HCT116 (cell line): ENCODE data around the gene ADAMTS19. TPM values are rescaled to one million over a fixed set of nuclear protein-coding genes. Genes with fewer than 3 reads are reported as not detected.

Experiments
- ATAC-seq: fragments of 200-7000 bp; cut with Tn5 transposase; 2 replicates; pipeline ENCODE4 v1.9.1; 2020; ENCODE audit warnings: mild to moderate bottlenecking, moderate library complexity
- BruUV-seq: library from RNA; stranded (reverse); fragments of 400-500 nt; replicated peaks from 2 replicates; lab custom pipeline; 2021; lab: Mats Ljungman, UMichigan
- CTCF ChIA-PET: fragments of 300-600 bp; sonication (Branson Sonifier 250); formaldehyde crosslinking; loops from one replicate; lab custom pipeline; 2021; ENCODE audit warnings: antibody characterized with exemption; lab: Charles Lee
- POLR2A ChIA-PET: fragments of 300-600, 350-600 bp; sonication (Branson Sonifier 250); formaldehyde crosslinking; loops from one replicate; lab custom pipeline; 2021; ENCODE audit warnings: antibody characterized with exemption; lab: Charles Lee
- RAD21 ChIA-PET, 2 experiments: fragments of 300-600 bp; sonication (Branson Sonifier 250); formaldehyde crosslinking; loops; one replicate each; lab custom pipeline; 2023; ENCODE audit warnings: low total read pairs in 2 of 2; ENCODE audit not compliant: uncharacterized antibody in 2 of 2, unreplicated experiment in 2 of 2, low non-redundant PET in 1 of 2; lab: Charles Lee
- DNase-seq: peaks from one replicate; pipeline ENCODE4 v3.0.0-alpha.2; 2010; ENCODE audit warnings: low read depth, low spot score
- H2AFZ ChIP-seq: fragments of 200-600 bp; shearing (Covaris generic), sonication (generic); 2 replicates; pipeline ENCODE4 v1.6.1; 2017; ENCODE audit warnings: low read depth, mixed run types, mixed read lengths, antibody characterized with exemption, low read length; ENCODE audit not compliant: poor library complexity, severe bottlenecking
- H3K27ac ChIP-seq: 2 replicates; pipeline ENCODE4 v1.5.1; 2012; ENCODE audit warnings: low read depth, low read length
- H3K27me3 ChIP-seq: fragments of 200-600 bp; sonication (generic); 2 replicates; pipeline ENCODE4 v1.6.1; 2016; ENCODE audit warnings: mixed run types, low read length, mixed read lengths; ENCODE audit not compliant: insufficient read depth
- H3K36me3 ChIP-seq, 2 experiments: fragments of 200-500 bp in 1 of 2; fragments of 200-600 bp in 1 of 2; sonication (Bioruptor generic) in 1 of 2; sonication (generic) in 1 of 2; 2 replicates each; pipeline versions ENCODE4 v1.5.1 to v1.6.1; 2014 to 2016; ENCODE audit warnings: low read length in 2 of 2, inconsistent platforms in 1 of 2, mixed read lengths in 1 of 2, mixed run types in 1 of 2; ENCODE audit not compliant: insufficient read depth in 2 of 2, control insufficient read depth in 1 of 2
- H3K4me1 ChIP-seq, 2 experiments: fragments of 200-600 bp in 1 of 2; sonication (generic) in 1 of 2; 2 replicates each; pipeline versions ENCODE4 v1.5.1 to v1.6.1; 2012 to 2017; ENCODE audit warnings: low read length in 2 of 2, inconsistent platforms in 1 of 2, mild to moderate bottlenecking in 1 of 2, mixed read lengths in 1 of 2, mixed run types in 1 of 2, moderate library complexity in 1 of 2; ENCODE audit not compliant: insufficient read depth in 2 of 2, control insufficient read depth in 1 of 2
- H3K4me2 ChIP-seq: fragments of 200-600 bp; sonication (generic); 2 replicates; pipeline ENCODE4 v1.6.1; 2017; ENCODE audit warnings: mixed run types, low read length, mixed read lengths
- H3K4me3 ChIP-seq, 2 experiments: fragments of 200-600 bp in 1 of 2; sonication (generic) in 1 of 2; replicated peaks in 1 of 2; 2 replicates each; pipeline ENCODE4 v1.5.1; 2011 to 2016; ENCODE audit warnings: low read length in 2 of 2, control low read depth in 1 of 2, low read depth in 1 of 2, mild to moderate bottlenecking in 1 of 2, mixed read lengths in 1 of 2, mixed run types in 1 of 2
- H3K79me2 ChIP-seq: fragments of 200-600 bp; sonication (generic); 2 replicates; pipeline ENCODE4 v1.6.1; 2017; ENCODE audit warnings: mild to moderate bottlenecking, mixed run types, low read length, moderate library complexity, mixed read lengths; ENCODE audit not compliant: insufficient read depth
- H3K9ac ChIP-seq: fragments of 200-600 bp; sonication (generic); 2 replicates; pipeline ENCODE4 v1.6.1; 2016; ENCODE audit warnings: low read length, mixed read lengths
- H3K9me2 ChIP-seq: fragments of 200-600 bp; sonication (generic), shearing (Covaris generic); 2 replicates; pipeline ENCODE4 v1.6.1; 2017; ENCODE audit warnings: mixed run types, mild to moderate bottlenecking, moderate library complexity; ENCODE audit not compliant: insufficient read depth
- H3K9me3 ChIP-seq, 2 experiments: fragments of 200-500 bp in 1 of 2; fragments of 200-600 bp in 1 of 2; sonication (Bioruptor generic) in 1 of 2; sonication (generic) in 1 of 2; 2 replicates each; pipeline ENCODE4 v1.6.1; 2014 to 2017; ENCODE audit warnings: low read length in 2 of 2, mixed read lengths in 2 of 2, inconsistent platforms in 1 of 2, low read depth in 1 of 2, mild to moderate bottlenecking in 1 of 2, mixed run types in 1 of 2, moderate library complexity in 1 of 2; ENCODE audit not compliant: control insufficient read depth in 1 of 2, insufficient read depth in 1 of 2
- H4K20me1 ChIP-seq: fragments of 200-600 bp; sonication (generic), shearing (Covaris generic); 2 replicates; pipeline ENCODE4 v1.6.1; 2017; ENCODE audit warnings: mixed run types, mild to moderate bottlenecking, moderate library complexity; ENCODE audit not compliant: insufficient read depth
- CBX3 ChIP-seq: IDR thresholded peaks from 2 replicates; pipeline ENCODE4 v1.6.1; 2012; ENCODE audit warnings: low read depth
- CEBPB ChIP-seq: IDR thresholded peaks from 2 replicates; pipeline ENCODE4 v1.6.1; 2012; ENCODE audit warnings: low read depth
- EGR1 ChIP-seq: IDR thresholded peaks from 2 replicates; pipeline ENCODE4 v1.6.1; 2012; ENCODE audit warnings: low read depth
- ELF1 ChIP-seq: IDR thresholded peaks from 2 replicates; pipeline ENCODE4 v1.6.1; 2012; ENCODE audit warnings: low read depth, borderline replicate concordance
- EZH2 ChIP-seq: fragments of 200-600 bp; sonication (generic); IDR thresholded peaks from 2 replicates; pipeline ENCODE4 v1.6.1; 2017; ENCODE audit warnings: antibody characterized with exemption, mixed run types
- FOSL1 ChIP-seq: IDR thresholded peaks from 2 replicates; pipeline ENCODE4 v1.6.1; 2012; ENCODE audit warnings: low read depth
- MAX ChIP-seq: IDR thresholded peaks from 2 replicates; pipeline ENCODE4 v1.6.1; 2012
- POLR2A ChIP-seq: IDR thresholded peaks from 2 replicates; pipeline ENCODE4 v1.7.0; 2011; ENCODE audit warnings: borderline replicate concordance; ENCODE audit not compliant: insufficient read depth, insufficient read length; ENCODE audit errors: extremely low read depth
- SIN3A ChIP-seq: IDR thresholded peaks from 2 replicates; pipeline ENCODE4 v1.6.1; 2012; ENCODE audit warnings: low read depth
- SRF ChIP-seq: IDR thresholded peaks from 2 replicates; pipeline ENCODE4 v1.6.1; 2012; ENCODE audit warnings: low read depth
- TCF7L2 ChIP-seq: IDR thresholded peaks from 2 replicates; pipeline ENCODE4 v1.7.0; 2011; ENCODE audit warnings: borderline replicate concordance, inconsistent platforms; ENCODE audit not compliant: insufficient read depth, insufficient read length; ENCODE audit errors: extremely low read depth
- ZFX ChIP-seq: fragments of 450-650 bp; IDR thresholded peaks from 2 replicates; pipeline ENCODE4 v1.6.1; 2017
- ZNF274 ChIP-seq: fragments of 200-500 bp; sonication (Bioruptor generic); IDR thresholded peaks from 2 replicates; pipeline ENCODE4 v1.6.1; 2014; ENCODE audit warnings: mild to moderate bottlenecking, low read depth, low read length, inconsistent platforms
- intact Hi-C: fragments of 100-400 bp; cut with micrococcal nuclease; formaldehyde crosslinking; loops from 2 replicates; pipeline ENCODE4 v1.10.0; 2022
- total RNA-seq: library from RNA; stranded (reverse); gene quantifications from one replicate; pipeline ENCODE4 v1.2.1, GENCODE V29; 2021; ENCODE audit not compliant: unreplicated experiment
- TF ChIP-seq, protein P1 (sequence below): IDR thresholded peaks from 2 replicates; pipeline ENCODE4 v1.6.1; 2012; ENCODE audit warnings: low read depth

Gene ADAMTS19
- total RNA-seq, 1 experiment from 2014 or later: not detected

GRCh38 chr5:129629575-129629974, 169.5 kb downstream of the ADAMTS19 start:
- H3K4me1 ChIP-seq: no peaks in the 10 kb centered on the region
- no peak for TF ChIP-seq TCF7L2
- TF ChIP-seq SRF: no peak
- TF ChIP-seq EGR1: no peak
- no peak for TF ChIP-seq CEBPB
- no peak for TF ChIP-seq FOSL1
- TF ChIP-seq SIN3A: no peak
- TF ChIP-seq POLR2A: no peak
- no peak for TF ChIP-seq MAX
- no peak for TF ChIP-seq ELF1
- ChIA-PET CTCF (no interaction called here), POLR2A (no interaction called here), RAD21 (no interaction called here)
- H3K27me3 ChIP-seq: no peaks in the 10 kb centered on the region
- no peak for ATAC-seq
- H2AFZ ChIP-seq: no peak overlapping the region
- H3K9me3 ChIP-seq: no peaks in the 10 kb centered on the region
- no TSS peak for BruUV-seq
- H3K36me3 ChIP-seq: no peaks in the 10 kb centered on the region
- H3K79me2 ChIP-seq: no peaks in the 10 kb centered on the region
- H3K9me2 ChIP-seq: no peaks in the 10 kb centered on the region
- no peaks in the 10 kb centered on the region for H4K20me1 ChIP-seq
- H3K4me2 ChIP-seq: no peak overlapping the region
- no peak overlapping the region for H3K27ac ChIP-seq
- intact Hi-C loops: no loop called here
- DNase-seq: no peak
- H3K9ac ChIP-seq: no peak overlapping the region
- H3K4me3 ChIP-seq: no peak overlapping the region

- ChIA-PET CTCF (no interaction called here), POLR2A (no interaction called here), RAD21 (no interaction called here)
- Histone ChIP-seq H3K4me1 (no peaks in the 10 kb centered on the region), H3K27me3 (no peaks in the 10 kb centered on the region), H3K9me2 (no peaks in the 10 kb centered on the region), H3K4me2 (no peak overlapping the region), H3K9ac (no peak overlapping the region), H2AFZ (no peak overlapping the region), H4K20me1 (no peaks in the 10 kb centered on the region), H3K9me3 (no peaks in the 10 kb centered on the region), H3K36me3 (no peaks in the 10 kb centered on the region), H3K27ac (no peak overlapping the region), H3K4me3 (no peak overlapping the region), H3K79me2 (no peaks in the 10 kb centered on the region)
- TF ChIP-seq EZH2 (no peak), ZNF274 (no peak), CBX3 (no peak), ZFX (no peak), POLR2A (no peak), EGR1 (no peak)
- TF ChIP-seq, protein P1, sequence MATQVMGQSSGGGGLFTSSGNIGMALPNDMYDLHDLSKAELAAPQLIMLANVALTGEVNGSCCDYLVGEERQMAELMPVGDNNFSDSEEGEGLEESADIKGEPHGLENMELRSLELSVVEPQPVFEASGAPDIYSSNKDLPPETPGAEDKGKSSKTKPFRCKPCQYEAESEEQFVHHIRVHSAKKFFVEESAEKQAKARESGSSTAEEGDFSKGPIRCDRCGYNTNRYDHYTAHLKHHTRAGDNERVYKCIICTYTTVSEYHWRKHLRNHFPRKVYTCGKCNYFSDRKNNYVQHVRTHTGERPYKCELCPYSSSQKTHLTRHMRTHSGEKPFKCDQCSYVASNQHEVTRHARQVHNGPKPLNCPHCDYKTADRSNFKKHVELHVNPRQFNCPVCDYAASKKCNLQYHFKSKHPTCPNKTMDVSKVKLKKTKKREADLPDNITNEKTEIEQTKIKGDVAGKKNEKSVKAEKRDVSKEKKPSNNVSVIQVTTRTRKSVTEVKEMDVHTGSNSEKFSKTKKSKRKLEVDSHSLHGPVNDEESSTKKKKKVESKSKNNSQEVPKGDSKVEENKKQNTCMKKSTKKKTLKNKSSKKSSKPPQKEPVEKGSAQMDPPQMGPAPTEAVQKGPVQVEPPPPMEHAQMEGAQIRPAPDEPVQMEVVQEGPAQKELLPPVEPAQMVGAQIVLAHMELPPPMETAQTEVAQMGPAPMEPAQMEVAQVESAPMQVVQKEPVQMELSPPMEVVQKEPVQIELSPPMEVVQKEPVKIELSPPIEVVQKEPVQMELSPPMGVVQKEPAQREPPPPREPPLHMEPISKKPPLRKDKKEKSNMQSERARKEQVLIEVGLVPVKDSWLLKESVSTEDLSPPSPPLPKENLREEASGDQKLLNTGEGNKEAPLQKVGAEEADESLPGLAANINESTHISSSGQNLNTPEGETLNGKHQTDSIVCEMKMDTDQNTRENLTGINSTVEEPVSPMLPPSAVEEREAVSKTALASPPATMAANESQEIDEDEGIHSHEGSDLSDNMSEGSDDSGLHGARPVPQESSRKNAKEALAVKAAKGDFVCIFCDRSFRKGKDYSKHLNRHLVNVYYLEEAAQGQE: no peak
- BruUV-seq: no TSS peak
- DNase-seq (no peak), ATAC-seq (no peak)
- intact Hi-C loops: no loop called here
These were observed 170.0 kb downstream of the ADAMTS19 start for GRCh38 chr5:129630101-129630500.
